GOT3 (cell line): Measurements from ENCODE around the gene GAL3ST1.
"Not testable (repeated sequence)": the region's sequence is repeated elsewhere in the genome, so short reads cannot be mapped to it uniquely, and the experiment has no call there.

Experiments
- DNase-seq: peaks from one replicate; lab custom pipeline; 2025; ENCODE audit warnings: mixed read lengths; lab: John Stamatoyannopoulos, UW

Gene GAL3ST1

GRCh38 chr22:30596886-30597285, 22.4 kb upstream of the GAL3ST1 start:
- no peak for DNase-seq

DNA sequence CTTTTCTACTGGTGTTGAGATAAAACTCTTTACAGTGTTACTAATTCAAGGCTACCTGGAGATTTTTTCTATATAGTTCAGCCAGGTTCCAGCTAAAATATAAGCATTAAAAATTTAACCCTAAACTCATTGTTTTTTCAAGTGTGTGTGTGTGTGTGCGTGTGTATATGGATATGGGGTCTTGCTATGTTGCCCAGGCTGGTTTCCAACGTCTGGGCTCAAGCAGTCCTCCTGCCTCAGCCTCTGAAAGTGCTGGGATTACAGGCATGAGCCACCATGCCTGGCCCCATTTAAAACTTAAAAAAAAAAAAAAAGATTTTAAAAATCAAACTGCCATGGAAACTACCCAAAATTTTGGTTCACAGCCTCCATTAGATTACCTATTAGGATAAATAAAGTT, 21.7 kb upstream of the GAL3ST1 start:
- DNase-seq: no peak

DNA sequence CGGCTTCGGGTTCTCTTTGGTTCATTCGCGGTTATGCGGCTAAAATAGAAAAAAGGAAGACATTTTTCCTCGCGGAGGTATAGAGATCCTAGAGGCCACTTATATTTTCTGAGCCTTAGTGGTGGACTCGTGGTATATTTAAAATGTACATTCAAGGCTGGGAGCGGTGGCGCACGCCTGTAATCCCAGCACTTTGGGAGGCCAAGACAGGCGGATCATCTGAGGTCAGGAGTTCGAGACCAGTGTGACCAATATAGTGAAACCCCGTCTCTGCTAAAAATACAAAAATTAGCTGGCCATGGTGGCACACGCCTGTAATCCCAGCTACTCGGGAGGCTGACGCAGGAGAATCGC, 17.9 kb upstream of the GAL3ST1 start:
- not testable (repeated sequence) for DNase-seq

GRCh38 chr22:30591588-30592359, 17.3 kb upstream of the GAL3ST1 start, which contains the start of gene PES1:
Gene PES1, minus strand, starts transcription at chr22:30591910. Its CDS starts 77 bp downstream, at chr22:30591833.
- DNase-seq: peak; percentile 90

DNA sequence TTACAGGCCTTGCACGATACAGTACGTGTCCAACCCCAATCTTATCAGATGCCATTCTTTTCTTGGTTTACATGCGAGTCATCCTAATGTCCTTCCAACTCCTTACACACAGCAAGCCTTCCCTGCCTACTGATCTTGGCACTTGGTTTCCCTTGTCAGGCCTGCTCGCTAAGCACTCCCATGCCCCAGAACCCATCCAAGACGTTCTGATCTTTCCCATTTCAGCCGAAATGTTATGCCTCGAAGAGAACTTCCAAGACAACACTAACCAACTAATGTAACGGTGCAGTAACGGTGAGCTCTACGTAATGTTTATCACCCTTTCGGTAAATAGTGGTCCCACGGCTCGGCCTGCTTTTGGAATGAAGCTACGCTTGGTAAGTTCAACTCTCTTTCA, 16.7 kb upstream of the GAL3ST1 start:
- DNase-seq: no peak

DNA sequence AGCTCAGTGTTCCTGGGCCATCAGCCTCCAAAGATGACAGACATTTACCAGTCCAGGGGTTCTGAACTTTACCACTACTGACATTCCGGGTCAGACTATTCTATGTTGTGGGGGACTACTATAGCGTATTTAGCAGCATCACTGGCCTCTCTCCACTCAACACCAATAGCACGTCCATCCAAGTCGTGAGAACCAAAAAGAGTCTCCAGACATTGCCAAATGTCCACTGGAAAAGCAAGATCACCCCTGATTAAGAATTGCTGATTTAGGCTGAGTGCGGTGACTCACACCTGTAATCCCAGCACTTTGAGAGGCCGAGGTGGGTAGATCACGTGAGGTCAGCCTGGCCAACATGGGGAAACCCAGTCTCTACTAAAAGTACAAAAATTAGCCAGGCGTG, 11.9 kb upstream of the GAL3ST1 start:
- no peak for DNase-seq

- DNase-seq: no peak
These were observed 10.0 kb upstream of the GAL3ST1 start for GRCh38 chr22:30584441-30584840.

GRCh38 chr22:30582788-30583545, 8.5 kb upstream of the GAL3ST1 start:
- DNase-seq: no peak

DNA sequence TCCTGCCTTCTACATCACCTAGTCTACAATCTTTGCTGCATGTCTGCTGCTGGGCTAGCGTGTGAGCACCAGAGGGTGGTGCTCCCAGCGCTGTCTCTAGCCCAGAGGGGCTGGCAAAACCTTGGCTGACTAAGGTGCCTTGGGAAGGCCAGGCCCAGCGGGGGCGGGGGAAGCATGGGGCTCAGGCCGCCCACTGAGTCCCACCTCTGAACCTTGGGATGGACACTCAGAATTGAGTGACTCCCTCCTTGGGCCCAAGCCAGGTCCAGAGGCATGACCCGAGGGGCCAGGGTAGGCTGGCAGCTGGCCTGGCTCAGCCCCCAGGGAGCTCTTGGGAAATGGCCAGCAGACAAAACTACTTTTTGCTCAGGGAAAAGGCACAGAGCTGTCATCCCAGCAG, 7.6 kb upstream of the GAL3ST1 start:
- no peak for DNase-seq

GRCh38 chr22:30580896-30581295, 6.4 kb upstream of the GAL3ST1 start:
- DNase-seq: no peak

DNA sequence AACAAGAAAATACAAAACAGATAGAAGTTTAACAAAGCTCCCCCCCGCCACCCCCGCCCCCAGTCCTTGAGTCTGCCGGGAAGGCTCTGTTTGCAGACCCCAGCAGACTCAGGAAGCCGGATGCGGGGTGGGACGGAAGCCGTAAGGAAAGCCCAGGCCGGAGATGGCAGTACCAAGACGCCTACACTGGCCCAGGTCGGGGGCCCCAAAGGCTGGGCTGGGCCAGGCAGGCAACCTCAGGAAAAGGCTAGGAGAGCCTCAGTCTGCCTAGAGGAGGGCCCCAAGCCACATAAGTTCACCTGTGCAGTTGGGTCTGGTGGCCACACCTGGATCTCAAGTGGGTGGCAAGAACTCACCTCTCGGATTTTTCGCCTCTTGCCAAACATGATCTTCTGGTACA, 4.0 kb upstream of the GAL3ST1 start:
- DNase-seq: no peak

DNA sequence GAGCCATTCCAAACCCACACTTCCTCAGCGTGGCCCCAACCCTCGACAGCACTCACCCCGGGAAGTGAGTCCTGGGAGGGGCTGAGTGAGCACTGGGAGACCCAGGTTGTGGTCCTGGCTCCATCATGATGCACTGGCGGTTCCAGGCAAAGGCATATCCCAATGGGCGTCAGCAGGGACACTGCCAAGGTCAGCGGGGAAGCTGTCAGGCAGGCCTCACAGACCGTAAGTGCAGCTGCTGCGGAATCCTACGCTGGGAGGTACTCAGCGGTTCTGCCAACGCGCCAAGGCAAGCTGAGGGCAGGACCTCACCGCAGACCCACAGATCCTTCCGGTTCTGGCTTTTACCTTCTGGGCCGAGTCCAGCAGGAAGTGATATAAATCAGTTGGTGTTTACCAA, 1.4 kb upstream of the GAL3ST1 start:
- DNase-seq: no peak

GRCh38 chr22:30574997-30575671, 669 bp upstream of the GAL3ST1 start:
- no peak for DNase-seq

DNA sequence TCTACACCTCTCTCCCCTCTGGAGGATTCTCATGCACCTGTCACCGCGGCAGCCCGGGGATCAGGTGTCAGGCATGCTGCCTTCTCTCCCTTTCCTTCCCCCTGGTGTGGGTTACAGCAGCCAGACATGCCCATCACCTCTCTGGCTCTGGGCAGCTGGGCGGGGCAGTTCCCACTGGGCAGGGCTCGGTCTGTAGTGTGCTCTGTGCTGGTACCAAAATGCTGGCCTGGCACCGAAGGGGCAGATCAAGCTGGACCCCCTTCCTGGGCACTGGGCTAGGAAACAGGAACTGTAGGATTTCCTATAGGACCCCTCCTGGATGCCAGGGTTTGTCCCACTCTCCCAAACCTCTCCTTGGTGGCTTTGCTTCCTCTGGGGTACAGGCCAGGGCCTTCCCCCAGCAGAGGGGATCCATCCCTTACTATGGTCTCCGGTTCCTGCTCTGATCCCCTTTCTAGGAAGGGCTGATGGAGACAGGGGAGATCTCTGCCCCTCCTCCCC, 821 bp downstream of the GAL3ST1 start:
- DNase-seq: no peak

DNA sequence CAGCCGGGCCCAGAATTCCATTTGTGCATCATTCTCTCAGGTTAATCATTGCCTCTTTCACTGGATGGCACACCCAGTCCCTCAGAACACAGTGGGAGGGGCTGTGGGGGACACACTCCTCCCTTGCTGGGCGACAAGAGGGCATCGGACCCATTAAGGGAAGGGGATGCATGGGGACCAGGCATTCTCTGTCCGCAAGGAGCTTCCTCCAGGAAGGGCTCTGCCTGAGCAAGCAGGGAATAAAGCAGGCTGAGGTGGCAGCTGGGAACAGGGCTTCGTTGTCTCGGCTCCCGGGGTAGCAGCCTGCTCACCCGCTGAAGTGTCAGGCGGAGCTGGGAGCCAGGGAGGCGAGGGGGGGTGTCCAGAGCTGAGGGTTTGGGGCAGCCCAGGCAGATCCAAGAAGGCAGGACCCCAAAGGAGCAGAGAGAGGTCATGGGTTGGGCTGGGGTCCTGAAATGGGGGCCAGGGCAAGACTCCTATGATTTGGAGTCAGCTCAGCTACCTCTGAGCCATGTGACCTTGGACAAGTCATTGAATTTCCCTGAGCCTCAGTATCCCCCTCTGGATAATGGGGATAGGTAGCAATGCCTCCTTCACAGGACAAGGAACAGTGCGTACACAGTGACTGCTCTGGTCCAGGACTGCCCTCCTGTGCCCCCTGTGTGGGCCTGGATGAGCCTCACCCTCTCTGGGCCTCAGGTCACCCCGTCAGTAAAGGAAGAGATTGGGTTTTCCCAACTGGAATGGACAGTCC, 1.4 kb downstream of the GAL3ST1 start:
- DNase-seq: no peak

DNA sequence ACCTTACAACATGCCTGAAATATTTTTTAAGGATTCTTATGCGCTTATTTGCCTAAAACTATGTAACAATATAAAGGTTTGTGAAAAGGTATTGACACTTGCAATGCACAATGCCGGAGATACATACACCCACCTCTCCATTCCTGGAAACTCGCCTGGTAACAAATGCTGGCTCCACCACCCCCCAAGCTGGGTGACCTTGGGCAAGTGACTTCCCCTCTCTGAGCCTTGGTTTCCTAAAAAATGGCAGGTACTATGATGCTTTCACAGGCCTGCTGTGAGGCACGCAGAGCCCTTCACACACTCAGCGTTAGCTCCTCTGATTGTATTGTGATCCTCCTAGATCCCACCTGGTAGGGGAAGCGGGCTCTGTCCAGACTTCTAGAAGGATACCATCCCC, 2.3 kb downstream of the GAL3ST1 start:
- no peak for DNase-seq

GRCh38 chr22:30569674-30570202, 4.7 kb downstream of the GAL3ST1 start:
- DNase-seq: no peak

GRCh38 chr22:30568137-30568805, 6.2 kb downstream of the GAL3ST1 start:
- no peak for DNase-seq

GRCh38 chr22:30567277-30567676, 7.2 kb downstream of the GAL3ST1 start:
- DNase-seq: not testable (repeated sequence)

DNA sequence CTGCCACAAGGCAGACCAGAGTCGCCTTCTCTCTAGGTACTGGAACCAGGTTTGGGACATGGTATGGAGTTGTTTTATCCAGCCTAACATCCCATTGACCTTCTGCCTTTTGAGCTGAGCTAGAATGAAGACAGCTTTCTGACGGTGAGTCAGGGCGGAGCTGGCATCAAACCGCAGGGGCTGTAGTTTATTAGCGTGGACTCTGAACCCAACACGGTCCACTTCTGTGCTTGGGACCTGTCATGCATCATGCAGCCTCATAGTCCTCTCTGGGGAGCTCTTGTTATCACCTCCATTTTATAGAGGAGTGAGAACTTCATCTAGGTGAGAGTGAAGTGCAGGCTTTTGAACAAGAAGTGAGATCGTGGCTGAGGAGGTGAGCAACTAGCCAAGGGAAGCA, 8.3 kb downstream of the GAL3ST1 start:
- no peak for DNase-seq

GRCh38 chr22:30565341-30565740, 9.1 kb downstream of the GAL3ST1 start:
- DNase-seq: no peak
